SK-N-SH (cell line): ENCODE measurements around the gene CYTH3.

Experiments used
- POLR2AphosphoS5 ChIP-seq: IDR thresholded peaks from 2 replicates; pipeline ENCODE4 v1.6.1; 2012; ENCODE audit warnings: low read depth, low read length
- TF ChIP-seq, protein P1 (sequence below): IDR thresholded peaks from 2 replicates; pipeline ENCODE4 v1.4.0; 2012; ENCODE audit warnings: low read depth, borderline replicate concordance

- TF ChIP-seq POLR2AphosphoS5, result no peak
- TF ChIP-seq, protein P1, sequence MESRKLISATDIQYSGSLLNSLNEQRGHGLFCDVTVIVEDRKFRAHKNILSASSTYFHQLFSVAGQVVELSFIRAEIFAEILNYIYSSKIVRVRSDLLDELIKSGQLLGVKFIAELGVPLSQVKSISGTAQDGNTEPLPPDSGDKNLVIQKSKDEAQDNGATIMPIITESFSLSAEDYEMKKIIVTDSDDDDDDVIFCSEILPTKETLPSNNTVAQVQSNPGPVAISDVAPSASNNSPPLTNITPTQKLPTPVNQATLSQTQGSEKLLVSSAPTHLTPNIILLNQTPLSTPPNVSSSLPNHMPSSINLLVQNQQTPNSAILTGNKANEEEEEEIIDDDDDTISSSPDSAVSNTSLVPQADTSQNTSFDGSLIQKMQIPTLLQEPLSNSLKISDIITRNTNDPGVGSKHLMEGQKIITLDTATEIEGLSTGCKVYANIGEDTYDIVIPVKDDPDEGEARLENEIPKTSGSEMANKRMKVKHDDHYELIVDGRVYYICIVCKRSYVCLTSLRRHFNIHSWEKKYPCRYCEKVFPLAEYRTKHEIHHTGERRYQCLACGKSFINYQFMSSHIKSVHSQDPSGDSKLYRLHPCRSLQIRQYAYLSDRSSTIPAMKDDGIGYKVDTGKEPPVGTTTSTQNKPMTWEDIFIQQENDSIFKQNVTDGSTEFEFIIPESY, result no peak
These were observed 6.4 kb upstream of the CYTH3 start for GRCh38 chr7:6278749-6279310.
